GM18526 (cell line): ENCODE results near the gene TXNRD1.

ENCODE experiments used
- POLR2A ChIP-seq: IDR thresholded peaks from 3 replicates; pipeline ENCODE4 v1.6.1; 2011; ENCODE audit not compliant: insufficient read length; ENCODE audit errors: extremely low read depth

TXNRD1 gene

DNA sequence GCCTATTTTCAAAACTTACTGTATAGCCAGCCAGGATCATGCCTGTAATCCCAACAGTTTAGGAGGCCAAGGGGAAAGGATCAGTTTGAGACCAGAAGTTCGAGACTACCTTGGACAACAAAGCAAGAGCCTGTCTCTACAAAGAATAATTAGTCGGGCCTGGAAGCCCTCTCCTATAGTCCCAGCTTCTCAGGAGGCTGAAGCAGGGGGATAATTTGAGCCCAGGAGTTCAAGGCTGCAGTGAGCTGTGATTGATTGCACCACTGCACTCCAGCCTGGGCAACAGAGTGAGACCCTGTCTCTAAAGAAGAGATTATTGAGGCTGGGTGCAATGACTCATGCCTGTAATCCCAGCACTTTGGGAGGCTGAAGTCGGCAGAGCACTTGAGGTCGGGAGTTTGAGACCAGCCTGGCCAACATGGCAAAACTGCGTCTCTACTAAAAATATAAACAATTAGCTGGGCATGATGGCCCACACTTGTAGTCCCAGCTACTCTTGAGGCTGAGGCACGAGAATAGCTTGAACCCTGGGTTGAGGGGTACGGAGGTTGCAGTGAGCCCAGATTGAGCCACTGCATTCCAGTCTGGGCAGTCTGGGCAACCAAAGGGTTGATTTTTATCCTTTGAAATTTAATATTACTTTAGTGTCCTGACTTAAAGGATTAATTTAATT, 102.1 kb downstream of the TXNRD1 start:
- TF ChIP-seq POLR2A: no peak

DNA sequence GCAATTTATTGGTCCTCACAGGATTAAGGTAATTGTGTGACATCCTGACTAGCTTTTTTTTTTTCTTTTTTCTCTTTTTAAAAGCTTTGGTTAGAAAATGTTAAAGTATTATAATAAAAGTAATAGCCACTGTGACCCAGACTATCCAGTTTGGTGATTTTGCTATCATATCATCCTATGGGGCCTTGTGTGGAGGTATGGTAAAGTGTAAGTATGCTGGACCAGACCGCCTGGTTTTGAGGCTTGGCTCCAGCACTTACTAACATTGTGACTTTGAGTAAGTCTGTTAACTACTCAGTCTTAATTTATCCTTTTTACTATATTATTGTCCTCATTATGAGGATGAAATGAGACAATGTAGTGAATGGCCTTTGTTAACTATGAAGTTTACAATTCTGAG, 103.4 kb downstream of the TXNRD1 start:
- TF ChIP-seq POLR2A: no peak

DNA sequence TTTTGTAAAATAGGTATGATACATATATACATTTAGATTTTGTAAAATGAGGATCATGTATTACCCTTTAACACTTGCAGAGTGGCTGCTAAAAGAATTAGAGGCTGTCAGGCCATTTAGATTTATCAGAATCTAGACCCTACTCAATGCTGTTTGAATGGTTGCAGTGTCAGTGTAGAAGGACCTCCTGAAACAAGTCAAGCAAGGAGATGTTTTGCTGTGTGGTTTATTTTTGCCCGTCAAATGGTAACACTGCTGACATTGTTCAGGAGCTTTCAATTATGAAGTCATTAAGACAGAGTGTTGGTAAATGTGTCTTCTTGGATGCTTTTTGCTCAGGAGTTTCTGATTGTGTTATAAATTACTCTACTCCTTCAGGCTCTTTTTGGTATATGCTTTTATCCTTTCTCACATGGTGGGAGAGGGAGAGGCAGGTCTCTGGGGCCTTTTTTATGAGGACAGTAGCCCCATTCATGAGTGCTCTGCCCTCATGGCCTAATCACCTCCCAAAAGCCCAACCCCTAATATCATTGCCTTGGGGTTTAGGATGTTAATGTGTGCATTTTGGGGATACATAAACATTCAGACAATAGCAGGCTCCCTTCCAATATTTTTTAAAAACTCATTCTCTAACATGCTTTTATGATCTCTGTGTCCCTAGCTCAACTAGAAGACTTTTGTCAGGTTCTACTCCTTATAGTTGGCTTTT, 104.5 kb downstream of the TXNRD1 start:
- TF ChIP-seq POLR2A: no peak

DNA sequence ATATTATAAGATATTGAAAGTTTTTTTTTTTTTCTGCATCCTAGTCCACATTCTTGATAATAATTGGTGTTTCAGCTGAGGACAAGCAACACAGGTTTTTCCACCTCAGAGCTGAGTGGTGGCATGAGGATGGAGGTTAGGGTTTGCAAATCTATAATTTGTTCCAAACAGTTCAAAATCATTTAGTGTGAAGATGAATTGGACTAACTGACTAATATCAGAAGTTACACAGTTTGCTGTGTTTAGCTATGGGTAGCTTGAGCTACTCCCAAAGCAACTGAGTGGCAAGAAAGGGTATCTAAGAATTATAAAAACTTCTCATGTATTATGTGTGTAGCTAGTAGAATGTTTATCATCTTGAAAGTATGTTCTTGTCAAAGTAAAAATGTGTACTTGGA, 105.0 kb downstream of the TXNRD1 start:
- TF ChIP-seq POLR2A: no peak

DNA sequence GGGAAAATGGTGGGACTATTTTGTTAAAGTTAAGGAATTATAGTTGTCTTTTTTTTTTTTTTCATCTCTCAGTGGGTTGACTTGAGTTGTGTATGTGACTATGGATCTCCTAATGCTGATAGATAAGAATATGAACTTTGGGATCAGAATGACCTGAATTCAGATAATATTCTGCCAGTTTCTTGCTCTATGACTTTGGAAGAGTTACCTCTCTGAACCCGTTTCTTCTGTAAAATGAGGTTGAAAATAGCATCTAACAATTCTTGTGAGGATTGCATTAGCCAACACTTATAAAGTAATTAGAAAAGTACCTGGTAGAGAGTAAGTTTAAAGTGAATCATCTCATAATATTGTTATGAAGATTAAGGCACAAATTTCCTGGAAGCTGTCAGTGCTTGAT, 106.4 kb downstream of the TXNRD1 start:
- TF ChIP-seq POLR2A: no peak

DNA sequence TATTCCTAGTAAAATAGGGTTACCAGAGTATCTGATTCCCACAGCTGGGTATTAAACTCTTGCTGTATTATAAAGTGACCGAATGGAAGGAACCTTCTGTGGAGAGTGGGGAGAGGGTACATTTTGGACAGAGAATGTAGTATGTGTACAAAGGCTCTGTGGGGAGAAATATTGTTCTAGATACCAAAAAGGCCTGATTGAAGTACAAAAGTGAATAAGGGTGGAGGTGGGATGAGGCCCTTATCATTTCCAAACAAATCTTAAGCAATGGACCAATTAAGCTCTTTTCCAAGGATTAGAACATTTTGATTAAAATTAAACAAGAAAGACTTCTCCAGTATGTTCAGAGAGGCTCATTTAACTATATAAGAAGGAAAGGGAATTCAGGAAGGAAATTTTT, 108.3 kb downstream of the TXNRD1 start:
- no peak for TF ChIP-seq POLR2A

DNA sequence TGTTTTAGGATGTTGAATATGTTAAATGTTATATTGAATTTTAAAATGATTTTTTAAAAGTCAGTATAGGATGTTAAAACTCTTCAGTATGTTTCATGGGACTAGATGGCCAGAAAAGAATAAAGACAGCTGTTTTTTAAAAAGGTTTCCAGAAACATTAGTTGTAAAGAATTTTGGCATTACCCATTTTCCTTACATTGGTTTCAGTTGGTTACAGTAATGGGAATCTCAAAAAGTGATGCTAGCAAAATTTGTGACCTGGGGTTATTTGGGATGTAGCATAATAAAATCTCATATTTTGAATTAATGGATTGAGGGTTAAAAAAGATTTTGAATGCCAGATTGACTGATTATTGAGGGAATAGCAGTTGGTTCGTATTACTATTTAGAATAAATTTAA, 113.2 kb downstream of the TXNRD1 start:
- no peak for TF ChIP-seq POLR2A

DNA sequence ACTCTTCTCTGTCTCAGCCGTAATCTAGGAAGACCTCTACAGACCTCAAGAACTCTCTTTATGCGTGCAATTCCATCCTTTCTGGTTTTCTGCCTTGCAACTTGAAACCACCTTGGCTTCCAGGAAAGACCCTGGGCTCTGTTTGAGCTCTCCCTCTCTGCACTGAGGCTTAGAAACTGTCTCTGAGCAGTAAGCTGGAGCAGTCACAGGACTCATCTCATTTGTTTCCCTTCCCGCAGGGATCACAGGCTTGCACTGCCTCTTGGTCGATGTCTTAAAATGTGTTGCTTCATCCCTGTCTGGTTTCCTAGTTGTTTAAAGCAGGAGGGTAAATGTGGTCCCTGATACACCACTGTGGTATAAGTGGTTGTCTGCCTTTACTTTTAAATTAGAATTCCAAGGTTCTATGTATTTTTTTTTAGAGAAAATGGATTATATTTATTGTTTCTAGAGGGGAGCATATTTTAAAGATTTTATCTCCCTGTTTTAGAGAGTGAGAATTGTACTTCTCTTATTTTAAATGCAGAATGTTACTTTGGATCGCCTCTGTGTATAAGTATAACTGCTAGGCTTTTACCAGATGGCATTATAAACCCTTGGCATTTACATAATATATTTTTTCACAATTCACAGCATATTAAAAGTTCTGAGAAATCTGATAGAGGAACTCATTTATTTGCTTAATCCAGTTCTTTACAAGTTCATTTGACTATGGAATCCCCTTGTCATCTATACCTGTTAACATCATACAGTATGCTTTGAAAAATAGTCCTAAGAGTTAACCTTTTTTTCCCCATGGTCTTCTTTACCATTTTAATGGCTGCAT, 114.3 kb downstream of the TXNRD1 start:
- no peak for TF ChIP-seq POLR2A

DNA sequence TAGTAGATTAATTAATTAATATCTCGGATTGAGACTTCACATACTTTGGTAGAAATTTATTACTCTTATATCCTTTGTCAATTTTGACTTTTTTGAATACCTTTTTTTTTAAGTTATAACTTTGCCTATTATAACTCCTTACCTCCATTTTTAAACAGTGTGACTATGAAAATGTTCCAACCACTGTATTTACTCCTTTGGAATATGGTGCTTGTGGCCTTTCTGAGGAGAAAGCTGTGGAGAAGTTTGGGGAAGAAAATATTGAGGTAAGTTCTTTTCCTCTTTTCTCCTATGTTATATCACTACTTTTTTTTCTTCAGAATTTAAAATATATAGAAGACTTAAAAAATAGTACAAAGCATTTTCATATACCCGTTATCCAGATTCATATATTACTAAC, 115.8 kb downstream of the TXNRD1 start:
- TF ChIP-seq POLR2A: no peak

DNA sequence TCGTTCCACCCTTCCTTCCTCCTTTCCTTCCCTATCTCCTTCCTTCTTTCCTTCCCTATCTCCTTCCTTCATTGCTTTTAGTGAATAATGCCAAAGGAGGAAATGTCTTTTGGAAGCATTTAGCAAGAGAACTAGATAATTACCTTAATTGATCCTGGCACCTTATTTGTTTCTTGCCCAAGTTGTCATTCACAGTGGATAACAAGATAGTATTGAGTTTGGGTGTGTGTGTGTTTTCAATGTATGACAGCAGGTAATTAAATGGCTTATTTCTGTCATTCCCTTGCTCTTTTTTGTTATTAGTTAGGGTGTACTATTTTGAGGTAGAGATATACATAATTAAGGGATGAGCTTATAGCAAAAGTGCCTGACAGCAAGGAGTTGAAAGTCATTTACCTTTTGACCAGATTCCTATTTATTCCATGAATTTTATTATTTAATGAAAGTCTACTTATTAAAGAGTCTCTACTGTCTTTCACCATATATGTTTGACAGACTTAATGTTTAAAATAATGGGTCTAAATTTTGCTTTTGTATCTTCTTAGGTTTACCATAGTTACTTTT, 118.2 kb downstream of the TXNRD1 start:
- TF ChIP-seq POLR2A: no peak

DNA sequence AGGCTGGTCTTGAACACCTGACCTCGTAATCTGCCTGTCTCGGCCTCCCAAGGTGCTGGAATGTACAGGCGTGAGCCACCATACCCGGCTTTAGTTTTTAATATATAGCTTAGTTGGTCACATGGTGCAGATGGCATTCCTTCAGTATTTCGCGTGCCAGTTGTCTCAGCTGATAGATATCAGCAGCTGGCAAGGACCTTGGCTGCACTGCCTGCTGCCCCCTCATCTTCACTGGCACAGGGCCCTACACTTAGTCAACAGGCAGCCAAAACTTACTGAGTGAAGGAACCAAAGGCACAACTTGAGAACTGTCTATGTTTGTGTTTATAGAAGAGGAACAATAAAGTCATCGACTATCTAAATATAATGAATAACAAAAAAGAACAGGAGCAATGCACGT, 119.0 kb downstream of the TXNRD1 start:
- no peak for TF ChIP-seq POLR2A

DNA sequence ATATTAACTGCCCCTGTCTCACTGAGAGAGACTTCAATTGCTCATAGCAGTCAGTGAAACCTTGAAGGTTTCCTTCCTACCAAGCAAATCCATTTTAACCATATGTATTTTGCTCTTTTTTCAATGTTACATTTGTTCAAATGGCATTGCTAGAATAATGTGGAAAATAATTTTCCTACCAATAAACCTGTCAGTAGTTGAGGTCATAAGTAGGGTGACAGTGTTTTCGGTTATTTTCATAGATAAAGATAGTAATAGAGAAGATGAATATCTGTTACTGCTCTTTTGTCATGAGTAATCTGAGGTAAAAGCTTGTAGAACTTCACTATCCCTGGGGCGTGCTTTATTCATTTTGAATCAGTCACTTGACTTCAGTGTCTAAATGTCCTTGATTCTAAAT, 120.5 kb downstream of the TXNRD1 start:
- TF ChIP-seq POLR2A: no peak

DNA sequence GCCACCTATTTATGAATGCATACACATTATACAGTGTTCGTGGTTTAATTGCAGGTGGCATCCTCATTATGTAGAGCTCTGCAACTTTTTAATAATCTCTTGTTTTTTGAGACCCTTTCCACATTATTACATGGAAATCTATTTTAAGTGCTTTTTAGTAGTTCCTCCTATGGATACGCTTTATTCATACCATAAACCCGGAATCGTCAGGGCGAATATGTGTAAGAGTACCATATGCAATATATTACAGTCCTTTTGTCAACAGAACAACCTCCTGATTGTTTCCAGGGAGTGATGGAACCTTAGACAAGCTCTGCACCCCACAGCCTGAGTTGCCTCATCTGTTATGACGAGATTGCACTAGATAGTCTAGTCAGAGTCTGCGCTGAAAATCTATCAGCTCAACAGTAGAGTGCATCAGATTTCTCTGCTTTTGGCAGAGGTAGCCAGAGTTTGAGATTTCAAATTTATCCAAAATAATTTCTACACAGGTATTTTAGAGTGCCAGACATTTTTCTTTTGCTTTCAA, 121.5 kb downstream of the TXNRD1 start:
- TF ChIP-seq POLR2A: no peak

DNA sequence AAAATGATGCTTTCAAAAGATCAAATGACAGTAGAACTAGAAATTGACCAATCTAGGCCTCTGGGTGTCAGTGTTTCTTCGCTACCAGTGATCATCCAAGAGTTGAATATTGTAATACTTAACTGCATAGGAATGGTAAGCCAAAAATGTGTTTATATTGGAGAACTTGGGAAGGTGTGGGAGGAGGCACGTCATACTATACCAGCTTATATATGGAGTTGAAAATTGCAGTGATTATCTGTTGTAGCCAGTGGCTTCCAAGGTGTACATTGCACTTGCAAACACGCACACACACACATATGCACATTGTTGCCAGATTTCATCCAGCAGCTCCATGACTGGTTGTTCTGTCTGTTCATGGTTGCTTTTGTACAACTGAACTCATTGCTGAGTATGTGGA, 124.1 kb downstream of the TXNRD1 start:
- no peak for TF ChIP-seq POLR2A

DNA sequence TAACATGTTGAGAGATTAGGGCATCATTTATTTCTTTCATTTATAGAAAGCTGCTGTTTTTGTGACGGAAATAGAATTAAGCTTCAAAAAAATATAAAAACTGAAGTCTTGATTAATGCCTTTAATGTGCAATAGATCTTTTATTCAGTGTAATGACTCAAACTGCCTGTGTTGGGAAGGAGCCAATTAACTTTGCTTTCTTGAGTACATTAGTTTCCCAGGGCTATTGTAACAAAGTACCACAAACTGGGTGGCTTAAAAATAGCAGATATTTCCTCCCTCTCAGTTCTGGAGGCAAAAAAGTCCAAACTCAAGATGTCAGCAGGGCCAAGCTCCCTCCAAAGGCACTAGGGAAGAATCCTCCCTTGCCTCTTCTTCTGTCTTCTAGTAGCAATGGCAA, 124.6 kb downstream of the TXNRD1 start:
- TF ChIP-seq POLR2A: no peak

DNA sequence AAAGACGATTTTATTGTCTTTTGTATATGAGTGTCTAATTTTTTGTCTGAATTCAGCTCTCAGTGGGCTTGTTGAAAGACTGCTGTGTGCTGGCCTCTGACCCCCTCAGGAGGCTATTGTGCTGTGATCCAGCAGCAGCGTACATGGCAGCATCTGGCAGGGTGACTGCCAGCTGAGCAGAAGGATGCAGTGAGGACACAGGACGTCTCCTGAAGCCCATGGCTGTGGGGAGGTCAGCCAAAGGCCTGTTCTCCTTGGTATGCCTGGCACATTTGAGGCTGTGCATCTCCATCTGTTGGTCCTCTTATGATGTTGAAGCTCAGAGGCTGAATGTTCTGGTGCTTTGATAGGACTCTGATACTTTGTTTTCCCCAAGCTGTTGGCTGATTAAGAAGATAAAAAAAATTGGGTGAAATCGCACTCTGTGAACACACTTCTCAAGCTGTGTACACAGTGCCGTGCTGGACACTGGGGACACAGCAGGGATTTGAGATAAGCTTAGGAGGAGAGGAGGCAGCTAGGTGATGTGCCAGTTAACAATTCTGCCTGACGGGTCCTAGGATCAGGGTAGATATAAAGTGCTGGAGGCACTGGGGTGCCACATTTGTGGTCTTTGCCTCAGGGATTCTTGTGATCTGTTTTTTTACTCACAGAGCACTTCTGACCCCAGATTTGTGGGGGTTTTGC, 125.5 kb downstream of the TXNRD1 start:
- TF ChIP-seq POLR2A: no peak

DNA sequence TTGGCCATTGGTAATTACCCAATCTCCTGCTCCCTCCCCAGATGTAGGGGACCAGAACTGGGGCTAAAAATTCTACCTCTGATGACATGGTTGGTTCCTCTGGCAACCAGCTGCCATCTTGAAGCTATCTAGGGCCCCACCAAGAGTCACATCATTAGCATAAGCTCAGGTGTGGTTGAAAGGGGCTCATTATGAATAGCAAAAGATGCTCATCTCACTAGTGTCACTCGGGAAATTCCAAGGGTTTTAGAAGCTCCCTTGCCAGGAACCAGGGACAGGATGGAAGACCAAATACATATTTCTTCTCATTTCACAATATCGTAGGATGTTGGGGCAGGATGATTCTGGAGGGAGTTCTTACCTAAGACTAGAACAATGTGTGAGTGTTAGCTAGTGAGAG, 126.6 kb downstream of the TXNRD1 start:
- TF ChIP-seq POLR2A: no peak
